ENCODE results near the gene LYPLA2.
"Not testable (repeated sequence)": the region's sequence is repeated elsewhere in the genome, so short reads cannot be mapped to it uniquely, and the experiment has no call there.

LYPLA2 gene

GRCh38 chr1:23779826-23780371 is 11.0 kb upstream of the LYPLA2 start:
- no peak for DNase-seq

- not testable (repeated sequence) for DNase-seq
These were observed 7.8 kb upstream of the LYPLA2 start for GRCh38 chr1:23783141-23783540.

- DNase-seq: no peak
These were observed 6.1 kb upstream of the LYPLA2 start for GRCh38 chr1:23784846-23785245.

GRCh38 chr1:23787701-23788100 is 3.2 kb upstream of the LYPLA2 start:
- DNase-seq: no peak

GRCh38 chr1:23788695-23789094 is 2.2 kb upstream of the LYPLA2 start:
- no peak for DNase-seq

- DNase-seq: peak in 1 of 2 donors; percentile 32
These were observed 637 bp downstream of the LYPLA2 start for GRCh38 chr1:23791516-23792047.

- DNase-seq: no peak
These were observed 1.4 kb downstream of the LYPLA2 start for GRCh38 chr1:23792151-23792945.

- peak; percentile 55 for DNase-seq
These were observed 2.3 kb downstream of the LYPLA2 start for GRCh38 chr1:23793018-23793781.

GRCh38 chr1:23793861-23794731 is 3.2 kb downstream of the LYPLA2 start:
- DNase-seq: no peak

- not testable (repeated sequence) for DNase-seq
These were observed 3.8 kb downstream of the LYPLA2 start for GRCh38 chr1:23794732-23795182.

GRCh38 chr1:23795676-23796465 is 4.9 kb downstream of the LYPLA2 start:
- DNase-seq: no peak

GRCh38 chr1:23796466-23797271 is 5.7 kb downstream of the LYPLA2 start:
- DNase-seq: no peak

GRCh38 chr1:23797478-23798448 is 6.8 kb downstream of the LYPLA2 start:
- no peak for DNase-seq

GRCh38 chr1:23798662-23799142 is 7.8 kb downstream of the LYPLA2 start:
- DNase-seq: no peak

- no peak for DNase-seq
These were observed 8.3 kb downstream of the LYPLA2 start for GRCh38 chr1:23799255-23799569.

GRCh38 chr1:23799570-23800399 is 8.8 kb downstream of the LYPLA2 start:
- peak; percentile 31 to 47 for DNase-seq

GRCh38 chr1:23800400-23801337 is 9.7 kb downstream of the LYPLA2 start, which contains the start of gene GALE:
Gene GALE, minus strand, starts transcription at chr1:23800754. Its CDS starts 1,747 bp downstream, at chr1:23799007.
- peak; percentile 97 for DNase-seq
